Measurements from ENCODE around the gene USP14.

DNA sequence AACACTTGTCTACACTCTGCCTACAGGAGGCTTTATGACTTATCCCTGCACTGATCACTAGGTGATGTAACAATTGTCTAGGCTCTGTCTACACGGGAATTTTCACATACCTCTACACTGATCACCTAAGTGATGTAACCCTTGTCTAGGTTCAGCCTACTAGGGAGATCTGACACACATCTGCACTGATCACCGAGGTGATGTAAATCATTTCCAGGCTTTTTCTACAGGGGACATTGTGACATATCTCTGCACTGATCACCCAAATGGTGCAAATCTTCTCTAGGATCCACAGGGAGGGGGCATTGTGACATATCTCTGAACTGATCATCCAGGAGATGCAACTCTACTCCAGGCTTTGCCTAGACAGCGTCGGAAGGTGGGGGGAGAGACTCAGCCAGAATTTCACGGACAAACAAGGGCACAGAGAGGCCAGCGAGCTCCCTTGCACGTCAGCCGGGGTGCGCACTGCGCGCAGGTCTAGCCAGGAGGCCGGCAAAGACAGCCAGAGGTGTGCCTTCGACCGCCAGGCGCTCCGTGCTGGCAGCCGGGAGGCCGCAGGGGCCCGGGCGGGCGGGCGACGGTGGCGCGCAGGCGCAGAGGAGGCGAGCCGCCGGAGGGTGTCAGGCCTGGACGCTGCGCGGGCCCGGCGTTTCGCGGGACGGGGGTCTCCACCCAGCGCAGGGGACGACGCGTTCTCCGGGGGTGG lies 46.9 kb upstream of the USP14 start:
- no peak for TF ChIP-seq EZH2phosphoT487 (IDR thresholded peaks at IDR 0.05; ENCODE audit: unreplicated experiment)
- TF ChIP-seq, protein P1, sequence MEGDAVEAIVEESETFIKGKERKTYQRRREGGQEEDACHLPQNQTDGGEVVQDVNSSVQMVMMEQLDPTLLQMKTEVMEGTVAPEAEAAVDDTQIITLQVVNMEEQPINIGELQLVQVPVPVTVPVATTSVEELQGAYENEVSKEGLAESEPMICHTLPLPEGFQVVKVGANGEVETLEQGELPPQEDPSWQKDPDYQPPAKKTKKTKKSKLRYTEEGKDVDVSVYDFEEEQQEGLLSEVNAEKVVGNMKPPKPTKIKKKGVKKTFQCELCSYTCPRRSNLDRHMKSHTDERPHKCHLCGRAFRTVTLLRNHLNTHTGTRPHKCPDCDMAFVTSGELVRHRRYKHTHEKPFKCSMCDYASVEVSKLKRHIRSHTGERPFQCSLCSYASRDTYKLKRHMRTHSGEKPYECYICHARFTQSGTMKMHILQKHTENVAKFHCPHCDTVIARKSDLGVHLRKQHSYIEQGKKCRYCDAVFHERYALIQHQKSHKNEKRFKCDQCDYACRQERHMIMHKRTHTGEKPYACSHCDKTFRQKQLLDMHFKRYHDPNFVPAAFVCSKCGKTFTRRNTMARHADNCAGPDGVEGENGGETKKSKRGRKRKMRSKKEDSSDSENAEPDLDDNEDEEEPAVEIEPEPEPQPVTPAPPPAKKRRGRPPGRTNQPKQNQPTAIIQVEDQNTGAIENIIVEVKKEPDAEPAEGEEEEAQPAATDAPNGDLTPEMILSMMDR (conservative IDR thresholded peaks at IDR 0.05; ENCODE audit: low read depth in 2 of 2): no peak; a peak in 1 of 4 replicates
- TF ChIP-seq, protein P2, sequence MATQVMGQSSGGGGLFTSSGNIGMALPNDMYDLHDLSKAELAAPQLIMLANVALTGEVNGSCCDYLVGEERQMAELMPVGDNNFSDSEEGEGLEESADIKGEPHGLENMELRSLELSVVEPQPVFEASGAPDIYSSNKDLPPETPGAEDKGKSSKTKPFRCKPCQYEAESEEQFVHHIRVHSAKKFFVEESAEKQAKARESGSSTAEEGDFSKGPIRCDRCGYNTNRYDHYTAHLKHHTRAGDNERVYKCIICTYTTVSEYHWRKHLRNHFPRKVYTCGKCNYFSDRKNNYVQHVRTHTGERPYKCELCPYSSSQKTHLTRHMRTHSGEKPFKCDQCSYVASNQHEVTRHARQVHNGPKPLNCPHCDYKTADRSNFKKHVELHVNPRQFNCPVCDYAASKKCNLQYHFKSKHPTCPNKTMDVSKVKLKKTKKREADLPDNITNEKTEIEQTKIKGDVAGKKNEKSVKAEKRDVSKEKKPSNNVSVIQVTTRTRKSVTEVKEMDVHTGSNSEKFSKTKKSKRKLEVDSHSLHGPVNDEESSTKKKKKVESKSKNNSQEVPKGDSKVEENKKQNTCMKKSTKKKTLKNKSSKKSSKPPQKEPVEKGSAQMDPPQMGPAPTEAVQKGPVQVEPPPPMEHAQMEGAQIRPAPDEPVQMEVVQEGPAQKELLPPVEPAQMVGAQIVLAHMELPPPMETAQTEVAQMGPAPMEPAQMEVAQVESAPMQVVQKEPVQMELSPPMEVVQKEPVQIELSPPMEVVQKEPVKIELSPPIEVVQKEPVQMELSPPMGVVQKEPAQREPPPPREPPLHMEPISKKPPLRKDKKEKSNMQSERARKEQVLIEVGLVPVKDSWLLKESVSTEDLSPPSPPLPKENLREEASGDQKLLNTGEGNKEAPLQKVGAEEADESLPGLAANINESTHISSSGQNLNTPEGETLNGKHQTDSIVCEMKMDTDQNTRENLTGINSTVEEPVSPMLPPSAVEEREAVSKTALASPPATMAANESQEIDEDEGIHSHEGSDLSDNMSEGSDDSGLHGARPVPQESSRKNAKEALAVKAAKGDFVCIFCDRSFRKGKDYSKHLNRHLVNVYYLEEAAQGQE (IDR thresholded peaks at IDR 0.05; ENCODE audit: unreplicated experiment): no peak

Data from GM23338 (cell line).